ENCODE data around the gene ARRB1.

Gene ARRB1

DNA sequence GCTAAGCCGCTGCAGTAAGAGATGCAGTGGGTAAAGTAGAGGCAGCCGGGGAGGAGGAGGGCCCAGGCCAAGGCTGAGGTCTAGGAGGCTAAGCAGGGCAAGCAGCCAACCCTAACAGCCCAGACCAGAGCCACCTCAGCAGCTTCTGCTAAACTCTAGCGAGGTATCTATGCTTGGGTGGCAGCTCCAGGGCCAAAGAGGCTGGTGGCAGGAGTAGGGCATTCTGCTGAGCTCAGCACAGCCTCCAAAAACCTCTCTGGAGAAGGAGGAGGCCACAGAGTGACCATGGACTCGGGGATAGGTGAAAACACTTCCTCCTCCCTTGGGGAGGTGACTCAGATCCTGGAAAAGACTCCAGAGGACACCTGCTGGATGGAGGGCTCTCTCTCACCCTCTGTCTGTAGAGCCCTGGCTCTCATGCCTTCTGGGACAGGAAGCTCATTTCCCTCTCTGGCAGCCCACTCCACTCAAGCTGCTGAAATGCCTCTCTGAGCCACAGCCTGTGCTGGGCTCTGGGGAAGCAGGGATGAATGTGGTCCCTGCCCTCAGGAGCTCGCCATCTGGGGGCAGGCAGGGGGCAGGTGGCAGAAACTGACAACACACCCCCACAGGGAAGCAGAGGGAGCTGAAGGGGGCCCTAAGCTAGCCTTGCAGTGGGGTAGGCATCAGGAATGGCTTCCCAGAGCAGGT, 127.4 kb downstream of the ARRB1 start:
- no peak for DNase-seq (ENCODE audit: low read depth)

DNA sequence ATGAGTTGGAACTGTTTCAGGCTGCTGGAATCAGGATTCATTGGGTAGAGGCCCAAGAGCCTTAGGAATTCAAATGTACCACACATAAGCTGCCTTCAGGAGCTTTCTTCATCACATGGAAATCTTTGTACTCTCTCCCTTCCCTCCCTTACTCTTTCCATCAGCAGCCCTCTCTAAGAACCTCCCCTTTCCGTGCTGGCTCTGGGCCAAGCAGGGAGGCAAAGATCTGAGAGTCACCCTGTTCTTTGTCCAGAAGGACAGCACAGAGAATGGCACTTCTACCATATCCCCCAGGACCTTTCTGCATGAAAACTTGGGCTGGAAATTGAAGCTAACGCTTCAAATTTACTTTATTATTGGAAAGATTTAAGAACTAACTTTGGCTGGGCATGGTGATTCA, 131.6 kb downstream of the ARRB1 start:
- no peak for DNase-seq (ENCODE audit: low read depth)

DNA sequence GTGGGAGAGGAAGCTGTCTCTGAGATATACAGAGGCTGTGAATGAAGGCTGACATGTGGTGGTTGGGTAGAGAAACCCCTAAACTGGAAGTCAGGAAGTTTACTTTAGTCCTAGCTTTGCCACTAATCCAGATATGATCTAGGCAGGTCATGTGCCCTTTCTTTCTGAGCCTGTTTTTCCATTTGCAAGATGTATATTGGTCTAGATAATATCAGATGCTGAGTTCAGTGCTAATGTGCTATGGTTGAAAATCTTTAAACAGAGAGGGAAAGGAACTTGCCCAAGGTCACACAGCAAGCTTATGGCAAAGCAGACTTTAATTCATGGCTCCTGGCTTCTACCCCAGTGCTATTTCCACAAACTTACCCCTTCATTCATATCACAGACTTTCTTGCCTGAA, 136.6 kb downstream of the ARRB1 start:
- DNase-seq (ENCODE audit: low read depth), result no peak

DNA sequence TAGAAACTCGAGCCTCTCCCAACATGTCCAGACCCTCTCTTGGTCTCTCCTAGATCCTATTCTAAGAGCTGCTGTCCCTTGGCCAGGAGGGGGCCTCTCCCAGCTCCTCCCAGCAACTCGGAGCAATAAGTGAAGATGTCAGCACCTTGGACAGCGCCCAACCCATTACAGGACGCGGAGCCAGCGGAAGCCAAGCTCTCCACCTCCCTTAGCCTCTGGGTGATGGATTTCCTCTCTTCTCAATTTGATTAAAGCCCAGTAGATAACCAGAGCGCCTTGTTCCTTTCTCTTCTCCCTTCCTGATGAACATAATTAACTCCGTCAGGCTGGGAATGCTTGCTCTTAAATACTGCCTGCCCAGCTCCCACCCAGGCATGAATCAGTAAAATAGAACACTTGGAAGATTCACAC, 137.0 kb downstream of the ARRB1 start:
- DNase-seq (ENCODE audit: low read depth), result peak; percentile 41
